AML-193 (cell line): ENCODE results near the gene KRTAP5-7.
"Not testable (repeated sequence)": the region's sequence is repeated elsewhere in the genome, so short reads cannot be mapped to it uniquely, and the experiment has no call there.

ENCODE experiments used
- DNase-seq, 2 experiments: peaks; one replicate each; lab custom pipeline; 2025; lab: John Stamatoyannopoulos, UW

Gene KRTAP5-7, protein sequence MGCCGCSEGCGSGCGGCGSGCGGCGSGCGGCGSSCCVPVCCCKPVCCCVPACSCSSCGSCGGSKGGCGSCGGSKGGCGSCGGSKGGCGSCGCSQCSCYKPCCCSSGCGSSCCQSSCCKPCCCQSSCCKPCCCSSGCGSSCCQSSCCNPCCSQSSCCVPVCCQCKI

GRCh38 chr11:71526796-71527575 is at the start of gene KRTAP5-7:
Gene KRTAP5-7, plus strand, starts transcription at chr11:71527267. Its CDS starts 34 bp downstream, at chr11:71527301.
- not testable (repeated sequence) for DNase-seq

DNA sequence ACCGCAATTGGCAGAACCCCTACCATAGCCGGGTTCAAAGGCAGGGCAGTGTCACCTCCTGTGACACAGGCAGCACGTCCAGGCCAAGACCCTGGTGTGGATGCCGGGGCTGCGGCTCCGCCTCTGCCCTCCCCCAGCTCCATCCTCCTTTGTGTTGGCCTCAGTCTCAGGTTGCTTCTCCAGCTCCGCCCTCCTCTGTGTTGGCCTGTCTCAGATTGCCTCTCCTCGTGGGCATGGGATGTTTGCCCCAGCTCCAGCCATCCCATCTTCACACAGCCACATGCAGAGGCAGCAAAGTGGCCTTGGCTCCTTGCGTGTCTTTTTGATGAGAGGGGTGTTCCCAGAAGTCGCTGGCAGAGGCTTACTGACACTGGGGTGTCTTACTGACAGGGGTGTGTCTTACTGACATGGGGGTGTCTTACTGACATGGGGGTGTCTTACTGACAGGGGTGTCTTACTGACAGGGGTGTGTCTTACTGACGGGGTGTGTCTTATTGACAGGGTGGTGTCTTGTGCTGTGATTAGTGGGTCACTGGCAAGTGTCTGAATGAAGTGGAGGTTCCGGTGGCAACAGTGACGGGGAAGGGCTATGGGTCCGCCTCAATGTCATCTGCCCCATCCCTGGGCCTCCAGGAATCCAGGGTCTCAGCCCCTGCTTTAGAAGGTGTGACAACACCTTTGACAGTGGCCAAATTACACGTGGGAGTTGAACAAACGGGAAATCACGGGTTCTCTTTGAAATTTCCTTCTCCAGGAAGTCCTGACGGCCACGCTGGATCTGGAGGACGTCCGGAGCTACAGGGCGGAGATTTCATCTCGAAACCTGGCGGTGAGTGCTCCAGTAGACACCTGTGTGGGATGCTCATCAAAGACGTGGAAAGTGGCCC is 49.2 kb upstream of the KRTAP5-7 start:
- no peak for DNase-seq

DNA sequence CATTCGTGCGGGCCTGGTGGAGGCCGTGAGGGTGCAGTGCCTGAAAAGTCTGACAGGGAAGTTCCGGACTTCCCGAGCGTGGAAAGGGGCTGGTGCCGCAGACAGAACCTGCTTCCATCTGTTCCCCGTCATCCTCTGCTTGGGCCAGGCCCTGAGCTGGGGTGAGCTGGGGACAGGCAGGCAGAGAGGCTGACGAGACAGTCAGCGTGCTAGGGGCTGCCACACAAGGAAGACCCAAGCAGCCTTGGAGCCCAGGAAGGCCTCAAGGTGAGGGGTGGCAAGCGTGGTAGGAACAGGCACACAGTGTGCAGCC is 48.6 kb upstream of the KRTAP5-7 start:
- DNase-seq, result no peak

DNA sequence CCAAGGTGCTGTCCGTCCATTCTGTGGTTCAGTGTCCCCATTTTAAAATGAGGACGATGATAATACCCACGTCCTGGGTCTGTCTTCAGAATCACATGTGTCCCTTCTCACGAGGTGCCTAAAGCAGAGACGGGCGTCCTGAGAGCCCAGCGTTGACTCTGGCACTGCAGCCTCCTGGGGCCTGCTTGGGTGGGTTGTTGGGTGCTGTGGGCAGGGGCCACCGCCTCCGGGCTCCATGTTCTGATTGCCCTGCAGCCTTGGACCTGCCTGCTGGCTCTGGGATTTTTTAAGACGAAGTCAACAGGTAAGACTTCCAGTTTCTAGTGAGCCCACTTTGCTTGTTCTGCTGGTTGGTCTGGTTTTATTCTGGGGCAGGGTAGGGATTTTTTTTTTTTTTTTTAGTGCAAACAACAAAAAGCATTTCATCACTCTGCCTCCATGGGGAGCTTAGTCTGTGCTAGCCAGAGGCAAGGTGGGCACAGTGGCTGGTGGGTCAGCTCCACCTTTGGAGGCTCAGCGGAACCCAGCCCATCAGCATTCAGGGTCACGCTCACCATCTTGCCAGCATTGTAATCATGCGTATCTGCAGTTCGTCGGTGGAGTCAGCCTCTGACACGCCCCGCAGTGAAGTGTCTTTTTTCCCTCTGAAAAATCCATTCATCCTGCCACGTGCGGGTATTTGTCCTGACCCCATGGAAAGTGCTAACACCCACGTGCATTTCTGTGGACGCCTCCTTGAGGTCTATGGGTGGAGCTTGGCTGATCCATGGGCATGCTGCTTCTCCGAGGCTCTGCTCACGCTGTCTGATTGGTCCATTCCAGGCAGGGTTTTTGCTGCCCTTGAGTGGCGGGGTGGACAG is 45.7 kb upstream of the KRTAP5-7 start:
- DNase-seq, result no peak

DNA sequence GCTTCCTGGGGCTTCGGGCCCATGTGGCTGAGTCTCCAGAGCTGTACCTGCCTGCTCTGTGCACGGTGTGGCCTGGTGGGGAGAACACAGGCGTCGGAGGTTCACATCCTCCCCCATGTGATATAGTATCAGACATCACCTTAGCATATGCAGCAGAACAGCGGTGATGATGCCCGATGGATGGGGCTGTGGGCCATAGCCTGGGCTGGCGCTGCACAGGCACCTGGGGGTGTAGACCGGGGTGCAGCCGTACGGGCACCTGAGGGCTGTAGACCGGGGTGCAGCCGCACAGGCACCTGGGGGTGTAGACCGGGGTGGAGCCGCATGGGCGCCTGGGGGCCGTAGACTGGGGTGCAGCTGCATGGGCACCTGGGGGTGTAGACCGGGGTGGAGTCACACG is 44.9 kb upstream of the KRTAP5-7 start:
- DNase-seq, result no peak

DNA sequence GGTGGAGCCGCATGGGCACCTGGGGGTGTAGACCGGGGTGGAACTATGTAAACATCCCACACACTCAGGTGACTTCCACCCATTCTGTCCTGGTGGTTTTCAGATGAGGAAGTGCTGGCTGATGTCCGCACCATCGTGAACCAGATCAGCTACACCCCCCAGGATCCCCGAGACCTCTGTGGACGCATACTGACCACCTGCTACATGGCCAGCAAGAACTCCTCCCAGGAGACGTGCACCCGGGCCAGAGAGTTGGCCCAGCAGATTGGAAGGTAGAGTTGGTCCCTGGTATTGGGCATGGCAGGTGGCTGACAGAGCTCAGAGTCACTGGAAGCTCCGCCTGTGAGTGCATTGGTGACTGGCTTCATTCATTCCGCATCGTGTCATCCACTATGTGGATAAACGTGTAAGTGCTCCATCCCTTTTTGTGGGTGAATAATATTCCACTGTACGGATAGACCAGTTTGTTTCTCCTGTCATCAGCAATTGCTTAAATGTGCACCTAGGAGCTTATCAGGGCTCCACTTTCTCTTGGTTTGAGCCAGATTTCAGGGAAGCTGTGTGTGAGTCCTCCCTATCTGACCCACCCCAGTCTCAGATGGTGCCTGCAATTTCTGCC is 44.2 kb upstream of the KRTAP5-7 start:
- no peak for DNase-seq

DNA sequence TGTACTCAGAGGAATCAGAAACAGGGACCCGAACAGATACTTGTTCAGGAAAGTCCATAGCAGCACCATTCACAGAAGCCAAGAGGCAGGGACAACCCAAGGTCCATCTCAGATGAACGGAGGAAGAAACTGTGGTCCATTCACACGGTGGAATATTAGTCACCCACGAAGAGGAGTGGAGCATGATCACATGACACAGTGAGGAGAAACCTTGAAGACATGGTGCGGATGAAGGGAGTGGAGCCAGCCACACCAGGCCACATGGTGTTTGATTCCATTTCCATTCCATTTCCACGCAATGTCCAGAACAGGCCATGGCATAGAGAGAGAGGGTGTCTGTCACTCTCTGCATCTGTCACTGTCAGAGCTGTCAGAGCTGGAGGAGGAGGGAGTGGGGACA is 43.4 kb upstream of the KRTAP5-7 start:
- DNase-seq, result no peak

GRCh38 chr11:71484248-71485062 is 42.6 kb upstream of the KRTAP5-7 start:
- no peak for DNase-seq

- no peak for DNase-seq
Observed at GRCh38 chr11:71485063-71485399, 42.0 kb upstream of the KRTAP5-7 start.

- no peak for DNase-seq
Observed at GRCh38 chr11:71485466-71485865, 41.6 kb upstream of the KRTAP5-7 start.

GRCh38 chr11:71486320-71486719 is 40.7 kb upstream of the KRTAP5-7 start:
- DNase-seq, result no peak

DNA sequence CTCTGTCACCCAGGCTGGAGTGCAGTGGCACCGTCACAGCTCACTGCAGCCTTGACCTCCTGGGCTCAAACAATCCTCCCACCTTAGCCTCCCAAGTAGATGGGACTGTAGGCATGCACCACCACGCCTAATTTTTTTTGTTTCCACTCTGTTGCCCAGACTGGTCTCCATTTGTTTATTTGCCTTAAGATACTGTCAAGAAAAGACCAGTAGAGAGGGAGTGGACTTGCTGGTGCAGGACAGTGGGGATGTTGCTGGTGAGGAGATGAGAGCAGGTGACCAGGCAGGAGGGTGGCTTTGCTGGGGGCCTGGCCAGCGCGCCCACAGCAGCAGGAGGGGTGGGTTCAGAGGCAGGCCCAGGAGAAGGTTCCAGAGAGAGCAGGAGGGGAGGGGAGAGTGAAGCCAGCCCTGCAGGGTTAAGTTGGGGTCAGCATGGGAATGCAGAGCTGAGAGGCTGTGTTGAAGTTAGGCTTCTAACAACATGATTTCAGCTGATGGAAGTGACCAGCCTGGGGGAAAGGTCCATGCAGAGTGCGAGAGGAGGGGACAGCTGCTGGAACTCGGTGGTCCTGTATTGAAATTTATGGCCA is 38.3 kb upstream of the KRTAP5-7 start:
- DNase-seq, result no peak

DNA sequence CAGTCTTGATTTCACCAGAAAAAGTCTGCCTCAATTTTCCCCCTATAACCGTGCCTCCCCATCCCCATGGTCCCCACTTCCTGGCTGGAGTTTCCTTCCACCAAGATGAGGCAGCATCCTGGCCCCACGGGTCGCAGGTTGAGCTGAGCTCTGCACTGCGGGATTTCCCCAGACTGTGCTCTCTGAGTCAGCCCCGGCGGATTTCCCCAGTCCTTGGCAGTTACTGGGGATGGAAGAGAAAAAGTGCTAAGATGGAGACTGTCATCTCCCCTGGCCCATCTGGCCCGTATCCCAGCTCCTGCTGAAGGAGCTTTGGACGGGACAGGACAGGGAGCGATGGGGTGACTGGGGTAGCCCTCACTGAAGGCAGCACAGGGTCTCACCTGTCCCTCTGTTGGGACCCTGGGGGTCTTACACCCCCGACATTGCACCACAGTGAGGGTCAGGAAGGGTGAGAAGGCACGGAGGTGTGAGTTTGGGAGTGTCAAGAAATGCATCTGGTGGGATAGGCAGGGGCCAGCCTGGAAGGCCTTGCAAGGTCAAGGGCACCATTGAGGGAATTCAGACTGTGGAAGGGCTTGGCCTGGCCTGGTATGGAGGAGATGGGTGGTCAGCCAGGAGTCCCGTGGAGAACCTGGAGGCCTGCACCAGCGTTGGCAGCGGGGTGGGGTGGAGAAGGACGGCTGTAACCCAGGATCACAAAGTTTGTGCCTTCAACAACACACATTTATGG is 37.6 kb upstream of the KRTAP5-7 start:
- DNase-seq, result no peak

- no peak for DNase-seq
Observed at GRCh38 chr11:71490044-71490730, 36.9 kb upstream of the KRTAP5-7 start.

DNA sequence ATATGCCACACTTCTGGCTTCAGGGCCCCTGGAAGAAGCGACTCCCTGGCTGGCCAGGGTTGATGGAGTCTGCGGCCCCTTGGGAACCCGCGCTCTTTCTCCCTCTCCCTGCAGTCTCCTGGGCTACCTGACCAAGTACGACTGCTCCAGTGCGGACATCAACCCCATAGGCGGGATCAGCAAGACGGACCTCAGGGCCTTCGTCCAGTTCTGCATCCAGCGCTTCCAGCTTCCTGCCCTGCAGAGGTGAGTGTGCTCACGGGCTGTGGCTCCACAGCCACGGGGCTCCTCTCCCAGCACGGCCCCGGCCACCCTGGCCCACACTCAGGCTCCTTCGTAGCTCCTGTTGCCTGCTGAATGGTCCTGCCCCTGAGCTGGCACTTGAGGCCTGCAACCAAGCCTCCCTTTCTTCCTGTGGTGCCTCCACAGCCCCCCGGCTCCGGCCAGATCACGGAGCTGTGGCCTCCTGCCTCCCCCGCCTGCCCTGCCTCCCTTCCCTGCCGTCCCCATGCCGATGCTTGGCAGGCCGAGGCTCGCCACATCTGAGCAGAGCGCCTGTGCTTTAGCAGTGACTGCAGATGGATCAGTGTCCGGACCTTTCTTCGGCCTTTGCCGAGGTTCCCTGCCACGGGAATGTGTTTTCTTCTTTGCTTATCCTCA is 36.2 kb upstream of the KRTAP5-7 start:
- no peak for DNase-seq

DNA sequence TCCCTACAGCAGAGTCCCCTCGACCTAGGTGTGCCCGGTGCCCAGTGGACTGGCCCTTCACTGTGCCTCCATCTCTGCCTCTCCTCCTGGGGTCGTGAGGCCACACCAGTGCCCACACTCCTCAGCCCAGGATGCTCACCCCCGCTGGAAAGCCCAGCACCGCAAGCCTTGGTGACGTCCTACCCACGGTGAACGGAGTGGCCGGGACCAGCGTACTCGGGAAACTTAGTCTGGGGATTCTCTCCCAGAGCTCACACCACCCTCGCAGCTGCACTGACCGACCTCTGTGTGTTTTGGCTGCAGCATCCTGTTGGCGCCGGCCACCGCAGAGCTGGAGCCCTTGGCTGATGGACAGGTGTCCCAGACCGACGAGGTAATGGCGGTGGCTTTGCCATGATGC is 35.5 kb upstream of the KRTAP5-7 start:
- DNase-seq, result no peak

GRCh38 chr11:71491940-71492339 is 35.1 kb upstream of the KRTAP5-7 start:
- DNase-seq, result no peak
